DND-41 (cell line): Measurements from ENCODE around the gene DCHS1.

Source experiments
- EZH2 ChIP-seq: IDR thresholded peaks from 3 replicates; pipeline ENCODE4 v1.6.1; 2012; ENCODE audit warnings: borderline replicate concordance, low read depth, mild to moderate bottlenecking, moderate library complexity, low read length, inconsistent platforms; ENCODE audit not compliant: severe bottlenecking
- TF ChIP-seq, protein P1 (sequence below): IDR thresholded peaks from 2 replicates; pipeline ENCODE4 v1.5.1; 2012; ENCODE audit warnings: borderline replicate concordance, low read length, moderate library complexity, mild to moderate bottlenecking; ENCODE audit not compliant: poor library complexity, severe bottlenecking; ENCODE audit errors: extremely low read depth

DNA sequence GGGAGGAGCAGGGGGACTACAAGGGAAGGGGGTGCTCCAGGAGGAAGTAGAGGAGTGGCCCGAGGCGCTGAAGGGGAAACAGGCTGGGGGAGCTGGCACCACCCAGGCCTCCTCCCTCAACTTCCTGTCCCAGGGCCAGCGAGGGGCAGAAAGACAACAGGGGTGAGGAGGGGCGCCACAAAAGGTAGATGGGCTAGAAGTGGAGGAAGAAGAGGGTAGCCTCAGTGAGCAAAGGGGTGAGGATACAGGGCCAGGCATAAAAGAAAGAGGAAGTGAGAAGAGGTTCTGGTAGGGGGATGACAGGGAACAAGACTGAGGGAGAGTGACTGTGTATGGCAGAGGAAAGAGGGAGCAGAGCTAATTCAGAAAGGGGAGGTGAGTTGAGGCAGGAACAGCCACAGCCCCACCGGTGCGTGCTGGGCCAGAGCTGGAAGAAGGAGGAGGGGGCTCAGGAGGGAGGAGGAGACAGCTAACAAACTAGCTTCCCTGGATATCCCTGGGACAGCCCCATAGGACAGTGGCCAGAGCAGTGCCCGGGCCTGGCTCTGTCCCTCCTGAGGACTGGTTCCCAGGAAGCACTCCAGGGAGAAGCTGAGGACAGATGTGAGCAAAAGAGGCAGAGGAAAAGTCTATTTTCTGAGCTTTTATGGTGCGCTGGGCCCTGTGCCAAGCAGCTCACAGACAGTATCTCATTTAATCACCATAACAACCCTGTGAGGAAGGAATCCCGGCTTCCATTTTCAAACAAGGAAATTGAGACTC lies 8.5 kb downstream of the DCHS1 start:
- TF ChIP-seq, protein P1, sequence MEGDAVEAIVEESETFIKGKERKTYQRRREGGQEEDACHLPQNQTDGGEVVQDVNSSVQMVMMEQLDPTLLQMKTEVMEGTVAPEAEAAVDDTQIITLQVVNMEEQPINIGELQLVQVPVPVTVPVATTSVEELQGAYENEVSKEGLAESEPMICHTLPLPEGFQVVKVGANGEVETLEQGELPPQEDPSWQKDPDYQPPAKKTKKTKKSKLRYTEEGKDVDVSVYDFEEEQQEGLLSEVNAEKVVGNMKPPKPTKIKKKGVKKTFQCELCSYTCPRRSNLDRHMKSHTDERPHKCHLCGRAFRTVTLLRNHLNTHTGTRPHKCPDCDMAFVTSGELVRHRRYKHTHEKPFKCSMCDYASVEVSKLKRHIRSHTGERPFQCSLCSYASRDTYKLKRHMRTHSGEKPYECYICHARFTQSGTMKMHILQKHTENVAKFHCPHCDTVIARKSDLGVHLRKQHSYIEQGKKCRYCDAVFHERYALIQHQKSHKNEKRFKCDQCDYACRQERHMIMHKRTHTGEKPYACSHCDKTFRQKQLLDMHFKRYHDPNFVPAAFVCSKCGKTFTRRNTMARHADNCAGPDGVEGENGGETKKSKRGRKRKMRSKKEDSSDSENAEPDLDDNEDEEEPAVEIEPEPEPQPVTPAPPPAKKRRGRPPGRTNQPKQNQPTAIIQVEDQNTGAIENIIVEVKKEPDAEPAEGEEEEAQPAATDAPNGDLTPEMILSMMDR: no peak
- TF ChIP-seq EZH2: no peak
